ENCODE results near the gene MSX1.

The MSX1 gene

DNA sequence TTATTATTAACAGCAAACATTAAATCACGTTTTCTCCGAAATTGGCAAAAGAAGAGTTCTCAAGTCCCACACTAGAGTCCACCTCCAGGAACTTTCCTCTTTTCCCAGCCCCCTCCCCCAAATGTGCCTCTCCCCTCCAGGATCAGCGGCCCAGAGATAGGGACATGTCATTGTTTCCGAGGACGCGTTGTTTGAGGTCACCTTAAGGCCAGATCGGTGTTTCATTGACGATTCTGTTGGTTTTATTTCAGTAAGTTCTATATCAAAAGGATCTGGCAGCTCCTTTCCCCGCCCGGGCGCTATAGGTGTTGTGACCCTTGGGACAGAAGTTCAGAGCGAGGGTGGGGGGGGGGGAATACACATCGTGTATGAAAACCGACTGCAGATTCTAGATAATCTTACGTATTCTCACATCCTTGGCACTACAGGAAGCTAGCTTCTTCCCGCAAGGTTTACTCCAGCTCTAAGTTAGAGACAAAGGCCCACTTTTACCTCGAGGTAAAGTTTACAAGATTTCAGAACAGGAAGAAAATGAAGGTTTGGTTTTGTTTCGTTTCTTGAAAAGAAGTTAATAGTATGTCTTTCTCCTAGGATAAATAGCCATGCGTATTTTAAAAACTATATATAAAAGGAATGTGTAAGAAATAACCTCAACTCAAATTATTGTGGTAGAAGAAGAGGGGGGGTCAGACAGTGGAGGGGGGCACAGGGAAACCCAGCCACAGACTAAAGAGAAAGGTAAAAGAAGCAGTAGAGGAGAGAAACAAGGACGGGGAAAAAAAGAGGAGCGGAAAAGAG is 739 bp upstream of the MSX1 start:
- no peak for DNase-seq

DNA sequence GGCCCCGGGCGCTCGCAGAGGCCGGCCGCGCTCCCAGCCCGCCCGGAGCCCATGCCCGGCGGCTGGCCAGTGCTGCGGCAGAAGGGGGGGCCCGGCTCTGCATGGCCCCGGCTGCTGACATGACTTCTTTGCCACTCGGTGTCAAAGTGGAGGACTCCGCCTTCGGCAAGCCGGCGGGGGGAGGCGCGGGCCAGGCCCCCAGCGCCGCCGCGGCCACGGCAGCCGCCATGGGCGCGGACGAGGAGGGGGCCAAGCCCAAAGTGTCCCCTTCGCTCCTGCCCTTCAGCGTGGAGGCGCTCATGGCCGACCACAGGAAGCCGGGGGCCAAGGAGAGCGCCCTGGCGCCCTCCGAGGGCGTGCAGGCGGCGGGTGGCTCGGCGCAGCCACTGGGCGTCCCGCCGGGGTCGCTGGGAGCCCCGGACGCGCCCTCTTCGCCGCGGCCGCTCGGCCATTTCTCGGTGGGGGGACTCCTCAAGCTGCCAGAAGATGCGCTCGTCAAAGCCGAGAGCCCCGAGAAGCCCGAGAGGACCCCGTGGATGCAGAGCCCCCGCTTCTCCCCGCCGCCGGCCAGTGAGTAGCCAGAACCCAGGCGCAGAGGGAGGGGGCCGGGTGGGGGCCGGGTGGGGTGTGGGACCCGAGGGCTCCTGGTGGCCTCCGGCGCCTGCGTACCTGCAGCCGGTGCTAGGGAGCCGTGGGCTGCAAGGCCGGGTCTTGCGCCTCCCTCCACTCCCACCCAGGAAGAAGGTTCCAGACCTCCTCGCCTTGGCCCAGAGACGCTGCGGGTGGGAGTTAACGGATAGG is 534 bp downstream of the MSX1 start:
- DNase-seq: no peak

DNA sequence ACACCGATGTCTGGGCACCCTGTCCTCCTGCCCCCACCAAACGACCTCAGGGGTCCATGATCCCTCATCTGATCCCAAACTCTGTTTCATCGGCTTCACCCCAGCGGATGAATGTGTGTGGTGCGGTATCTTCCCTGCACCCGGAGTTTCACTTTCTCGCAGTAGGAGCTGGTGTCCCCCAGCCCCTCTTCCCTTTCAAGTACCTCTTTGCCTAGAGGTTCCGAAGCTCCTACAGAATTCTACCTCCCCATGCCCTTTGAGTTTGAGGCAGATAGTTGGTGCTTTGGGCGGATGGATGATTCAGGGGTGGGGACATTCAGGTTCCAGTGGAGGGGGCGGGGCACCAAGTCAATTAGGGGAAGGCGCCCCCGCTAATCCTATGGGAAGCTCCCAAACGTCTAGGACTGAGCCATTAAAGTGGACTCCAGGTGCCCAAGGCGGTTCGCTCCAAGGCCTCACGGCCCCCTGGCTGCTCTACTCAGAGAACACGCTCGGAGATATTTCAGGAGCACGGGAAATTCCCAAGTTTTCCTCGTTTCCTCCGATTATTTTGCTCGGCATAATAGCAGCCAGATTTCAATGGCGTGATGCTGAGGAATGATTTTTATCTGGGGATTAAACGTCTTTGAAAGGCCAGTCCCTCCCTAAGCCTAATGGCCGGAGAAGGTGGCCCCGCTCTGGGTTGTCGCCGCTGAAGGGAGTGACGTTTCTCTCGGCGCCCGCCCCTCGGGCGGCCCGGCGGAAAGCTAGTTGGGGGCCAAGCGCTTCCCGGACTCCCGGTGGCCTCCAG is 1.3 kb downstream of the MSX1 start:
- no peak for DNase-seq

DNA sequence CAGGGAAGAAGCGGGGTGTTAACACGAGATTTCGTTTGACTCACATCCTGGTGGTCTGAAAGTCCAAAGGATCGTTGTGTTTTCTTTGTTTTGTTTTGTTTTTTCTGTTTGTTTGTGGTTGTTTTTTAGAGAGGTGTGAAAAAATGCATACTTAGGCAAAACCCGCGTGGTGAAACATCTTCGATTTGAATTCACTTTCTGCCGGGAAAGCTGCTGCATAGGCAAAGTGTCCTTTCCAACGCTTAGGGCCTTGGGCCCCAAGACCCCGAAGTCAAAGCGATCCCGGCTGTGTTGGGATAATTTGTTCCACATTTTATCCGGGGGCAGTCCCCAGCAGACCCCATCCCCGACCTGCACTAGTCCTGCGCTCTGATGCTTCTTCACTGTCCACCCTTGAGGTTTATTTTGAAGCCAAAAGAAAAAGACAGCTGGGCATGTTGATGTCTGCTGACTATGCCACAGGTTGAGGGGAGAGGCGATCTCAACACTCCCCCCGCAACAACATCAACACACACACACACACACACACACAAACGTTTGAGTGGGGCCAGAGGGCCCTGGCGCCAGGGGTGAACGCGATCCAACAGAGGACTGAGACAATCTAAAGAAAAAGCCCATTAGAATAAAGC is 2.0 kb downstream of the MSX1 start:
- no peak for DNase-seq

DNA sequence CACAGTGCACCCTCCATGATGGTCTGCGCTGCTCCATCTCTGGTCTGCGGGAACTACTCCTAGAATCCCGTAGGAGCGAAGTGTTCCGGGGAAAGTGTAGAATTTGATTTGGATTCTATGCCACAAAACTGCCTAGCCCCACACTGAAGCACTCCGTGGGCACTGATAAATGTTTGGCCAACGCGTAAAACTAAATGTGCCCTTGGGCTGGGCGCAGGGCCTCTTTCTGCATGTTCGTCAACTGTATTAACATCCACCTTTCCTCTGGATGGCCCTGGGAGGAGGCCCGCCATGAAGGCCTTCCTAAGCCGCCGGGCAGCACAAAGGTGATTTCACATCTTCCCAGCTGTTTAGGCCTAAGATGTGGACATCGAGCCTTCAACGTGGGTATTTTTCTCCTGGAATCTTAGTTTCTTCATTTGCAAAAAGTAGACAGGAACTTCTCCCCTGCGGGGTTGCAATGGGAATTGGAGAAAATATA is 2.6 kb downstream of the MSX1 start:
- DNase-seq: no peak

DNA sequence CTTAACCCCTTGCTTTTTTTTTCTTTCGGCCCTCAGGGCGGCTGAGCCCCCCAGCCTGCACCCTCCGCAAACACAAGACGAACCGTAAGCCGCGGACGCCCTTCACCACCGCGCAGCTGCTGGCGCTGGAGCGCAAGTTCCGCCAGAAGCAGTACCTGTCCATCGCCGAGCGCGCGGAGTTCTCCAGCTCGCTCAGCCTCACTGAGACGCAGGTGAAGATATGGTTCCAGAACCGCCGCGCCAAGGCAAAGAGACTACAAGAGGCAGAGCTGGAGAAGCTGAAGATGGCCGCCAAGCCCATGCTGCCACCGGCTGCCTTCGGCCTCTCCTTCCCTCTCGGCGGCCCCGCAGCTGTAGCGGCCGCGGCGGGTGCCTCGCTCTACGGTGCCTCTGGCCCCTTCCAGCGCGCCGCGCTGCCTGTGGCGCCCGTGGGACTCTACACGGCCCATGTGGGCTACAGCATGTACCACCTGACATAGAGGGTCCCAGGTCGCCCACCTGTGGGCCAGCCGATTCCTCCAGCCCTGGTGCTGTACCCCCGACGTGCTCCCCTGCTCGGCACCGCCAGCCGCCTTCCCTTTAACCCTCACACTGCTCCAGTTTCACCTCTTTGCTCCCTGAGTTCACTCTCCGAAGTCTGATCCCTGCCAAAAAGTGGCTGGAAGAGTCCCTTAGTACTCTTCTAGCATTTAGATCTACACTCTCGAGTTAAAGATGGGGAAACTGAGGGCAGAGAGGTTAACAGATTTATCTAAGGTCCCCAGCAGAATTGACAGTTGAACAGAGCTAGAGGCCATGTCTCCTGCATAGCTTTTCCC is 3.4 kb downstream of the MSX1 start:
- no peak for DNase-seq

DNA sequence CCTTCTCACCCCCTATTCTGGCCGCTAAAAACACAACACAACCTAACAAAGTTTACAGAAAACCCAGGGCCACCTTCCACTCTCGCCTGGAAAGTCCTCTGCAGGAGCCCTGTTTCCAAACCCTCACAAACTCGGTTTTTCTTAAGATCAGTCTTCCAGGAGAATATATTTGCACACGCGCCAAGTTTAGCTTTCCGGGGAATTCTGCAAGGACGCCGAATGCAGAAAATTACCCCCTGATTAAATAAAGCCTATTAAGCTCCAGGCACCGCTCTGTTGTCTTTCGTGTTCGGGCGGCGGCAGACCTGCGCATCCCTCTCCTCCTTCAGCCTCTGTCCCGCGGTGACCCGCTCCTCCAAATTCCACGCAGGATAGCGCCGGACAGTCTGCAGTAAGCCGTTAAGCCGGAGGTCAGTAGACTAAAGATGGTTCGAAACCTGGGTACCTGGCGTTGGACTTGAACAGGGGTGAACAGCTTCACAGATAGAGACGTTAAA is 5.0 kb downstream of the MSX1 start:
- no peak for DNase-seq

DNA sequence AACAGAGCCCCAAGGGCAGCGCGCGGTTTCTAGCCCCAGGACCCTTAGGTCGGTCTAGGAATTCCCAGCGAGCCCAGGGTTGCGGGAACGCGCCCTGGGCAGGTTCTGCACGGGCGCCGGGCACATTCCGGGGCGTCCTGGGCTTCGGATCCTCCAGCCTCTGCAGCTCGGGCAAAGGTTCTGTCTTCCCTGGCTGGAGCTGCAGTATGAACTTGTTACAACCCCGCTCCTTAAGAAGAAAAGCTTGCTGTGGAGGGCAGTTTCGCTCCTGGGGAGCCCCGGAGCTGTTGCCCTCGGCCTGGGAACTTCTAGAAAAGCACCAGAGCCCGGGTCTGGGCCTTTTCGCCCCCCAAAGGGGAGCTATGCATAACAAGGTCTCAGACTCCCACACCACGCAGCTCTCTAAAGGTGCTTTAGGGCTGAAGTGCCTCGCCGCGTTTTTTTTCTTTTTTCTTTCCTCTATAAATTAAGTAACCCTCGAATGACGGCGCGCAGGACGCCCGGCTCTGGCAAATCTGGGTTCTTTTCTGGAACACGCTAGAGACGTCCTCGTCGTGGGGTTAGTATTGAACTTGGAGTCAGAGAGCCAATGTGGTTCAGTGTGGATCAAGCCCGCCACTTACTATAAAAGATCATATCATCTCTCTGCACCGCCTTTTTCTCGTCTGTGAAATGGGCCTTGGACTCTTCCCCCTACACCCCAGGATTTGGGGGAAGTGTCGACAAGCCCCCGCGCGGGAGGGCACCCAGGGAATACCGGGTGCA is 5.7 kb downstream of the MSX1 start:
- no peak for DNase-seq

DNA sequence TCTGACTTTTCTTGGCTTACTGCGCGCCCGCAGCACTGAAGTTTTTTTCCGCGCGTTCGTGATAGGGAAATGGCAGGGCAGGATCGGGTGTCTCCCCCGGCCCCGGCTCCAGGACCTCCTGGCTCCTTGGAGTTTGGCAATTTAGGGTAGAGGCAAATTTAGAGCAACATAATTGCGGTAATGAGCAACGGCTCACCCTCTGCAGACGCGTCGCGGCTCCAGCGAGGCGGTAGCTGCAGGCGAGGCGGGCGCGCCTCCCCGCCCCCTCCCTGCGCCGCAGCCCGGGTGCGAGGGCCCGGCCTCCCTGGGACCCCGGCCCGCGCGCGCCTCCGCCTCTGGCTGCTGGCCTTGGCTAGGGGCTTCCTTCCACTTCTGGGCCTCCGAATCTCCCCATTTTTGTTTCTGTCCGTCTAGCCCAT is 6.2 kb downstream of the MSX1 start:
- DNase-seq: no peak

DNA sequence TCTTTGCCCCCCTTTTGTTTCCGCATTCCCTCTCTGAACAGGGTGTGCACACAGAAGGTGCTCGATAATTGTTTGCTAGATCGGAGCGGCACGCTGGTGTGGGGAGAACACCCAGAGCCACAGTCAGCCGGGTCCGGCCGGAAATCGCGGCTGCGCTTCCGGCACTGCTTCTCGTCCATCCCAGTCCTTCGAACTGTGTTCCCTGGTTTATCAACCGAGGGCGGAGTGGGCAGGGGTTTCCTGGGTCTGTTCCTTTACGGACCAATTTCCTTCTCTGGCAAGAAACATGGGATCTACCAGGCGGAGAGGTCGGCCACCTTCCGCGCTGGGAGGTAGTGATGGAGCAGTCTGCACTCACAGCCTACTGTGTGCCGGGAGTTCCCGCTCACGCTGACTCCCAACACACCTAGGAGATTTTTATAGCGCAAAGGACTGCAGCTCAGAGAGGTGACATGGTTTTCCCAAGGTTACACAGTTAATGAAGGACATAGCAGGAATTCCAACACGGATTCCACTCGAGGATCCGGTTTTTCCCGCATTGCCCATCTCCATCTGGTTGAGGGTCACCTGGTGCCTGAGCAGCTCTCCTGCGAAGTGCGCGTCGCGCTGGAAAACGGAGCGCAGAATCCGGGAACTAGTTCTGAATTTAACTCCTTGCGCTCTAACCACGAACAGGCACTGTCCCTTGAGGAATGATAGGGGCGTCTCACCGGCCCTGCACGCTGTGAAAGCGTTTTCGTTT is 6.8 kb downstream of the MSX1 start:
- no peak for DNase-seq

DNA sequence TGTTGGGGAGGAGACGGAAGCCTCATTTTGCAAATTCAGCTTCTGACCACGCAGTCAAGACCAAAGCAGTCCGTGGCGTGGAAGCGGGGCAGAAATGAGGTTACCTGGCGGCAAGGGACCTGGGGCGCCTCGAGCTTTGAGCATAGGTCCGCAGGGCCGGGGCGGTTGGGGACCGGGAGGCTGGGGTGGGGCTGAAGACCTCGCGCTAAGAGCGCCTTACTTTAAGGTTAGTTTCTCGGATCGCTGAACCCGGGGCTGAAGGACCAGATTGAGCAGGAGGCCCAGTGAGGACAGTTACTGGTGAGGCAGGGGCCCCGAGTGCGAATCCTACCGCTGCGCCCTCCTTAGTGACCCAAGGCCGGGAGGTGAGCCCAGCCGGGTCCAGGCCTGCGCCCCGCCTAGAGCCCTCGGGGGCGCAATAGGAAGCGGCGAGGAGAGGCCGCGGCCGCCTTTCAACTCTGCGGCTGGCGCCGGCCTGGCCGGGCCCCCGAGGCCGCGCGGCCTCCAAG is 7.5 kb downstream of the MSX1 start:
- DNase-seq: no peak

DNA sequence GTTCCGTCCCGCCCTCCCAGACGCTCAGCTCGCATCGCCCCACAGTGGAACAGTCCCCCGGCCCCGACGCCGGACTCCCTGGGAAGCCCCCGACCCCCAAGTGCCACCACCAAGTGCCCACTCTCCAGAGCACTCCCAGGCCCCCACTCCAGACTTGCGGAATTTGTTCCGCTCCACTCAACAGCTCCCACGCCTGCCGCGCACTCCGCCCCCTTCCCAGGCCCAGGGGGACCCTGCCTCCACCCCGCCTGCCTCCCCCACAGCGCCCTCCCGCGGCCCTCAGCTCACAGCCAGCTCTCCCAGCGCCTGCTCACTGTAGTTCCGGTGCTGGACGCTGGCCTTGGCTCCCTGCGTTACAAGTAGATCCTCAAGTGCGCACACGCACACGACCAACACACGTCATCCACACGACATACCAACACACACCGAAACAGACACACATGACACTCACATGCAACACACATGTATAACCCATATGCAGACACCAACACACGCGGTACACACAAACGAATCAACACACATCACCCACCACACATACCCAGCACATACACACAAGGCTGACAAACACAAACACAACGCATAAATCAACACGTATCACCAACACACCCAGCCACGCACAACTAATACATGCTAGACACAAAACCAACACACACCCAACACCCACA is 8.0 kb downstream of the MSX1 start:
- no peak for DNase-seq

DNA sequence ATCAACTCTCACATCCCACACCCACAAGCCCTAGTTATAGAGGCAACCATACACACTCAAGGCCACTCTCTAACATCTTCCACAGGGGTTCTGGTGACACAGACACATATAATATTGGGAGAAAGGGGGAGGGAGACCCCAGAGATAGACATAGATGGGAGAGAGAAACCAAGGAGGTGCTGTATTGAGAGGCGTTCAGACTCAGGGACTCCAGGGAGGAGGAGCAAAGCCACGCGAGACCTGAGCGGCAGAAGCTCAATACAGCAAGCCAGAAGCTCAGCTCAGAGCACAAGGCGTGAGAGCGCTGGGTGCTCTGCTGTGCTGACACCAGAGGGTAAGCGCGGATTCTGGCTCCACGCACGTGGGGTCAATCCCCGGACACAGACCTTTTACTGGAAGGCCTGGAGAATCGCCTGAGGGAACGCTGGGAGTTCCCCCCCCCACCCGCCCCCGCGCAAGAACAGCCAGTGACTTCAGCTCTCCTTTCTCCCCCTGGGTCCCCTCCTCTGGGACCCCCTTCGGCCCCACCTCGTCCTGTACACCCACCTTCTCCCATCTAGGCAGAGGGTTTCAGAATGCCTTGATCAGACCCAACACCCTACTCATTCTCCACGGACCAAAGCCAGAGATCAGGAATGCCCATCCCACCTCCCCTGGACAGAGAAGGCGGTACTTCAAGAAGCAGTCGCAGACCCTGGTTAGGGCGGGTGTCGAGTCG is 8.7 kb downstream of the MSX1 start:
- DNase-seq: no peak

DNA sequence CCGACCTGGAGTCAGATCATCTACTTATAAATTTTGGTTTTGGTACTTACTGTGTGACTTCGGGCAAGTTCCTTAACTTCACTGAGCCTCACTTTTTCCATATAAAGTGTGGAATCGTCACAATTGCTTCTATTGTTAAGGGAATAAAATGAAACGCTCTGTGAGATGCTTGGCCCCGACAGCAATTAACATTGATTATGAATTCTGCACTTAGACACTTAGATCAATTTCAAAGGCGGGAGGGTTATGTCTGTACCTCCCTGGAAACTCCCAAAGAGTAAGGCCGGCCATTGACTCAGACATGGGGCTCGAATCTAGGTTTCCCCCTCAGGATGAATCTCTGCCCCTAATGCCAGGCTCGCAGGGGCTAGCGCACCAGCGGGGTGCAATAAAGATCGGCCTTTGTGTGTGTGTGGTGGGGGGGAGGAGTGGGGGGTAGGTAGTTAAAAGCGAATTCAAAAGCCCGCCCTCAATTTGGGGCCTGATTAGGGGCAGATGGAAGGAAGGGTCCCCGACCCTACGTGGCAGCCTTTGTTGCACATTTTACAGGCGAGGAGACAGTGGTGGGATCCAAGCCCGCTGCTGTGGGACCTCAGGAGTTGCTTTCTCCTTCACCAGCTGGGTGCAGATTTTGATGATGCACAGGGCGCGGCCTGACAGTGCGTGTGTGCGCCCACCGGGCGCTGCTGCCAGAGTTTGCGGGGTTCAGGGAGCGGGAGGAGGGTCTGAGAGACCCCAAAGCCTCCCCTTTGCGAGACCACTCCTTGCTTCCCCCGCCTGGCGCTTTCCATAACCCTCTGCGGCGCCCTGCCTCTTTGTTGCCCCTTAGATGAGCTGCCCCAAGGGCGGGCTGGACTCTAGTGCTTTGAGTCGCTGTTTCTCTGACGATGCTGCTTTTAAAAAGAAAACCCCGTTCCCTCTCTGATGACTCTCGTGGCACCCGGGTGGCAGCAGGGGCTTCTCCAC is 9.6 kb downstream of the MSX1 start:
- DNase-seq: no peak

DNA sequence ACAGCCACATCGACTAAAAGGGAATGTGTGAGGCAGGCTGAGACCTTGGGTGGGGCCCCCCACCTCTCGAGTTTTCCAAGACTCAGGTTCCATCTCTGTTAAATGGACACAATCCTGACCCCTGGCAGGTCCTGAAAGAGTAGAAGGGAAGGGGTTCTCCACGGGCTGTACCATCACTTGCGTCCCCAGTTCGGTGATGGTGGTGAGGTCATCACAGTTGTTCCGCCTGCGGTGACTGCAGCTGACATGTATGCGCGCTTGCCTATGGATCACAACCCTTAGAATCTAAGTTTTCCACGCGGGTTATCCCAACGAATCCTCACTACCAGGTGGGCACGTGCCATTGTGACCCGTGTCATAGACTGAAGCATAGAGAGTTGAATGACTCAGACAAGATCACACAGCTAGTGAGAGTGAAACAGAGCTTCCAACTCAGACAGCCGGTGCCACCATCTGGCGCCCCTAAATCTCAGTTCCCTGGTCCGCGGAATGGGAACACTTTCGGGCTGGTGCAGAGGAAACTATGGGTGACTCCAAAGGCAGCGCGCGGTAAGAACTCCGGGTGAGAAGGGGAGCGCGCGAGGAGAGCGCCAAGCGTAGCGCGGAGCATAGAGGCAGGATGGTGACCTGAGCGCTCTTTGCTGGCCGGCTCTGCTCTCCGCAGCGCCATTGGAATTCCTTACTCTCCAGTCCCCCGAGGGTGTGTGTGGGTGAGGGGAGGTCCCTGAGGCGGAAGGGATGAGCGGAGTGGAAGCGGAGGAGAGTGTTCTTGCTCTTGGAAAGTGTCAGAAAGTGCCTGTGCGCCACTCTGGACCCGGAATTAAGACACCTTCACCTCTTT is 10.5 kb downstream of the MSX1 start:
- no peak for DNase-seq

DNA sequence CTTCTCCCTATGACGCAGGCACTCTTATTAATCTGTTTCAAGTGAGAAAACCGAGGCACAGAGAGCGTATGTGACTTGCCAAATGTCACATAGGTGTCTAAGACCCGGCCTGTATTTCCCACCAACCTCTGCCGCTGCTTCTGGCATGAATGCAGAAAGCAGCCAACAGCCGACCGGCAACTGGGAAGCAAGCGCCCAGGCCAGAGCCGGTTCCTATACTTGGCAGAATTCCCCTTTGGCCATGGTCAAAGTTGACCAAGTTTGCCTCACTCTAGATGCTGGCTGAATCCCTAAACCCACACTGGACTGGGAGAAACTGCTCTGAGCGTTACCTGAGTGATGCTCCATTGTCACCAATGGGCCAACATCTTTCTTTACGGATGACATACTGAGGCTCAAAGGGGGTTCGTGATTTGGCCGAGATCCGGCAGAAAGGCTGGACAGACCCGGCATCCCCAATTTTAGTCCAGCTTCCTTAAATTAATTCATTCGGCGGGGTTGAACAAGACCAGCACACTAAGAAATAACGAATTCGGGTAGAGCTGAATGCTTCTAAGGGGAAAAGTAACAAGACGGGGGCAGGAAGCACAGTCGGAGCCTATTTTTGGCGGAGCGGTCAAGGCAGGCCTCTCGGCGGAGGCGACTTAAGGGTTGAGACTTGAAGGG is 11.2 kb downstream of the MSX1 start:
- no peak for DNase-seq
